Gastrocnemius medialis (tissue), 4 donors: ENCODE data around the gene KLK2.
"Not testable (repeated sequence)": the region's sequence is repeated elsewhere in the genome, so short reads cannot be mapped to it uniquely, and the experiment has no call there.

ENCODE experiments used
- CTCF ChIP-seq, 5 experiments: fragments of 450-650 bp in 3 of 5; fragments of 200-600 bp in 2 of 5; sonication (generic) in 2 of 5; IDR thresholded peaks in 4 of 5; conservative IDR thresholded peaks in 1 of 5; 1 replicate in 4 of 5; 2 replicates in 1 of 5; pipeline ENCODE4 v1.5.1; 2016 to 2019; ENCODE audit warnings: antibody characterized with exemption in 5 of 5, mild to moderate bottlenecking in 3 of 5, moderate library complexity in 3 of 5
- POLR2A ChIP-seq, 2 donors: fragments of 450-650 bp; IDR thresholded peaks; one replicate each; pipeline ENCODE4 v1.6.1; 2017; ENCODE audit warnings: antibody characterized with exemption in 2 of 2, mild to moderate bottlenecking in 2 of 2, moderate library complexity in 2 of 2

- TF ChIP-seq CTCF (IDR thresholded peaks at IDR 0.05 in 4 of 5, conservative IDR thresholded peaks at IDR 0.05 in 1 of 5); POLR2A (IDR thresholded peaks at IDR 0.05): not testable (repeated sequence)
These were observed 22.9 kb downstream of the KLK2 start for GRCh38 chr19:50896089-50896590.
